ENCODE measurements around the gene HYAL4.

Gene HYAL4

GRCh38 chr7:123901101-123901500 lies 56.1 kb downstream of the HYAL4 start:
- H3K9ac ChIP-seq (ENCODE audit: insufficient read length): no peak overlapping the region
- TF ChIP-seq POLR2AphosphoS5 (IDR thresholded peaks at IDR 0.05; ENCODE audit: borderline replicate concordance, low read depth, low read length): no peak
- TF ChIP-seq EZH2 (IDR thresholded peaks at IDR 0.05): no peak
- TF ChIP-seq FOXP2 (optimal IDR thresholded peaks at IDR 0.05; ENCODE audit: control extremely low read depth, extremely low read length, insufficient read depth): no peak
- H3K36me3 ChIP-seq (ENCODE audit: insufficient read depth, low read length): no peaks in the 10 kb centered on the region
- no peak overlapping the region for H3K4me3 ChIP-seq
- no peak overlapping the region for H3K27ac ChIP-seq
- DNase-seq (ENCODE audit: low read depth, low spot score): no peak
- H3K9me3 ChIP-seq (ENCODE audit: low read depth, low read length): no peaks in the 10 kb centered on the region

- DNase-seq (ENCODE audit: low read depth, low spot score): no peak
Observed at GRCh38 chr7:123905714-123906113, 60.7 kb downstream of the HYAL4 start.

GRCh38 chr7:123916240-123916724 lies 71.3 kb downstream of the HYAL4 start:
- DNase-seq (ENCODE audit: low read depth, low spot score): no peak
- Histone ChIP-seq H3K36me3 (ENCODE audit: insufficient read depth, low read length) (no peaks in the 10 kb centered on the region), H3K27ac (no peak overlapping the region)

More at GRCh38 chr7:123905714-123906113, 60.7 kb downstream of the HYAL4 start:
- Histone ChIP-seq H3K9ac (ENCODE audit: insufficient read length) (no peak overlapping the region), H3K4me3 (no peak overlapping the region), H3K36me3 (ENCODE audit: insufficient read depth, low read length) (no peaks in the 10 kb centered on the region), H3K27ac (no peak overlapping the region), H3K9me3 (ENCODE audit: low read depth, low read length) (no peaks in the 10 kb centered on the region)
- TF ChIP-seq POLR2AphosphoS5 (IDR thresholded peaks at IDR 0.05; ENCODE audit: borderline replicate concordance, low read depth, low read length) (no peak), EZH2 (IDR thresholded peaks at IDR 0.05) (no peak), FOXP2 (optimal IDR thresholded peaks at IDR 0.05; ENCODE audit: control extremely low read depth, extremely low read length, insufficient read depth) (no peak)

DNA sequence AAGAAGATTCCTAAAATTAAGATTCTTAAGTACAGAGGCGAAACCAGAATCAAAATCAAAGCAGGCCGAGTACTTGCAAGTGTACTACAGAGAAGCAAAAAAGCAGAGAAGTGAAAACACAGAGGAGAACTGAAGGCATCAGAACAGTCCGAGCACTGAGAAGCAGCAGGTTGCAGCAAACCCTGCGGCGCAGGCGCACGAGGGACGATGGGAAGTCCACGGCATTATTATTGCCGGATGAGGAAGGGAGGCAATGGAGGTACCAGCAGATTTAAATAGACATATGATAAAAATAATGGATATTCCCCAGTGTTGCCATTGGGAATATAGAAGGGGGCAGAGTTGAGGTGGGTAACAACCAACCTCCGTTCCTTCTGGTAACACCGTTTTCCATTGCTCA lies 72.9 kb downstream of the HYAL4 start:
- no peaks in the 10 kb centered on the region for H3K9me3 ChIP-seq (ENCODE audit: low read depth, low read length)
- no peak for DNase-seq (ENCODE audit: low read depth, low spot score)
- H3K36me3 ChIP-seq (ENCODE audit: insufficient read depth, low read length): no peaks in the 10 kb centered on the region
- no peak overlapping the region for H3K4me3 ChIP-seq
- no peak overlapping the region for H3K27ac ChIP-seq
- no peak overlapping the region for H3K9ac ChIP-seq (ENCODE audit: insufficient read length)
- no peak for TF ChIP-seq FOXP2 (optimal IDR thresholded peaks at IDR 0.05; ENCODE audit: control extremely low read depth, extremely low read length, insufficient read depth)
- no peak for TF ChIP-seq EZH2 (IDR thresholded peaks at IDR 0.05)
- TF ChIP-seq POLR2AphosphoS5 (IDR thresholded peaks at IDR 0.05; ENCODE audit: borderline replicate concordance, low read depth, low read length): no peak

More at GRCh38 chr7:123916240-123916724, 71.3 kb downstream of the HYAL4 start:
- Histone ChIP-seq H3K4me3 (no peak overlapping the region), H3K9me3 (ENCODE audit: low read depth, low read length) (no peaks in the 10 kb centered on the region), H3K9ac (ENCODE audit: insufficient read length) (no peak overlapping the region)
- TF ChIP-seq FOXP2 (optimal IDR thresholded peaks at IDR 0.05; ENCODE audit: control extremely low read depth, extremely low read length, insufficient read depth): no peak

DNA sequence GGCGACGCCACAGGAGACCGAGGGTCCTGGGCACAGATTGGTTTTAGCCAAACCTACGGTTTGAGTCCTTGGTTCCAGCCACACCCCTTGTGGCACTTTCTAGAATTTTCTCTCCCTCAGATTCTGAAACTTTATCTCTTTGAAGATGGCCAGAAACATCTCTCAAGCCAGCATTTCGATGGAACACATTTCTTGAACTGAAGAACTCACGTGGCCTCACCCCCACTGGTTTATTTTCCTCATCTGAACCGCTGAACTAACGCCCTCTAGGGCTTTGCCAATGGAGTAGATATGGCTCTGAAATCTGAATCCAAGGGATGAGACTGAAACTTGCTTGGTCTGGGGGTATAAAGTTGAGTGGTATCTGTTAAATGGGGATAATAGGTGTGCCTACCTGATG lies 73.3 kb downstream of the HYAL4 start:
- no peak for TF ChIP-seq EZH2 (IDR thresholded peaks at IDR 0.05)
- TF ChIP-seq FOXP2 (optimal IDR thresholded peaks at IDR 0.05; ENCODE audit: control extremely low read depth, extremely low read length, insufficient read depth): no peak
- no peak for TF ChIP-seq POLR2AphosphoS5 (IDR thresholded peaks at IDR 0.05; ENCODE audit: borderline replicate concordance, low read depth, low read length)
- no peaks in the 10 kb centered on the region for H3K9me3 ChIP-seq (ENCODE audit: low read depth, low read length)
- no peak for DNase-seq (ENCODE audit: low read depth, low spot score)
- no peaks in the 10 kb centered on the region for H3K36me3 ChIP-seq (ENCODE audit: insufficient read depth, low read length)
- H3K27ac ChIP-seq: no peak overlapping the region
- no peak overlapping the region for H3K9ac ChIP-seq (ENCODE audit: insufficient read length)
- H3K4me3 ChIP-seq: no peak overlapping the region

GRCh38 chr7:123923599-123923998 lies 78.6 kb downstream of the HYAL4 start:
- TF ChIP-seq EZH2 (IDR thresholded peaks at IDR 0.05): no peak
- no peak for TF ChIP-seq POLR2AphosphoS5 (IDR thresholded peaks at IDR 0.05; ENCODE audit: borderline replicate concordance, low read depth, low read length)
- TF ChIP-seq FOXP2 (optimal IDR thresholded peaks at IDR 0.05; ENCODE audit: control extremely low read depth, extremely low read length, insufficient read depth): no peak
- no peak overlapping the region for H3K27ac ChIP-seq

DNA sequence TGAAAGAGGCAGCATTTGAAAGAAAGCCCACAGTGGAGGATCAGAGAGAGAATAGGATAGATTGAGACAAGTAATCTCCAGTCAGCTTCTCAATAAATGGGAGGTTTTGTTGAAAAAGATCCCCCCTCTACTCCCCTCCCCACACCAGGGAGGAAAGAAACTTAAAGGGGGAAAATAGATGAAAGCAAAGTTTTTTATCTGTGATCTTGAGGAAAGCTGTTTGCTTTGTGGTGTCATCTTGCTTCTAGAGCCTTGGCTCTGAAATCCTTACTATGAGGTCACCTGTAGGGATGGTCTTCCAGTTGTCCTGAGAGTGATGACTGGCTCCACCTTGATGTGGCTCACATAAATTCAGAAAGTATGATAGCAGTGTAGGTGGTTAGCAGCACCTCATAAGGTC lies 80.0 kb downstream of the HYAL4 start, which contains the start of gene SPAM1:
Gene SPAM1 (plus strand): TSS at position 301 of the 400 bp plus-strand sequence. CDS start 28,330 bp downstream, outside the sequence.
- H3K9me3 ChIP-seq (ENCODE audit: low read depth, low read length): no peaks in the 10 kb centered on the region
- no peak within 1 kb of the TSS for H3K27ac ChIP-seq
- TF ChIP-seq FOXP2 (optimal IDR thresholded peaks at IDR 0.05; ENCODE audit: control extremely low read depth, extremely low read length, insufficient read depth) (no peak), EZH2 (IDR thresholded peaks at IDR 0.05) (no peak), POLR2AphosphoS5 (IDR thresholded peaks at IDR 0.05; ENCODE audit: borderline replicate concordance, low read depth, low read length) (no peak)
- H3K4me3 ChIP-seq: no peak within 1 kb of the TSS
- no peak for DNase-seq (ENCODE audit: low read depth, low spot score)
- H3K9ac ChIP-seq (ENCODE audit: insufficient read length): no peak within 1 kb of the TSS
- no peaks in the 10 kb centered on the region for H3K36me3 ChIP-seq (ENCODE audit: insufficient read depth, low read length)

More at GRCh38 chr7:123923599-123923998, 78.6 kb downstream of the HYAL4 start:
- no peak overlapping the region for H3K4me3 ChIP-seq
- no peak overlapping the region for H3K9ac ChIP-seq (ENCODE audit: insufficient read length)
- no peak for DNase-seq (ENCODE audit: low read depth, low spot score)
- H3K36me3 ChIP-seq (ENCODE audit: insufficient read depth, low read length): no peaks in the 10 kb centered on the region
- no peaks in the 10 kb centered on the region for H3K9me3 ChIP-seq (ENCODE audit: low read depth, low read length)

Measured in SK-N-MC (cell line).